ENCODE data around the gene AMT.

DNA sequence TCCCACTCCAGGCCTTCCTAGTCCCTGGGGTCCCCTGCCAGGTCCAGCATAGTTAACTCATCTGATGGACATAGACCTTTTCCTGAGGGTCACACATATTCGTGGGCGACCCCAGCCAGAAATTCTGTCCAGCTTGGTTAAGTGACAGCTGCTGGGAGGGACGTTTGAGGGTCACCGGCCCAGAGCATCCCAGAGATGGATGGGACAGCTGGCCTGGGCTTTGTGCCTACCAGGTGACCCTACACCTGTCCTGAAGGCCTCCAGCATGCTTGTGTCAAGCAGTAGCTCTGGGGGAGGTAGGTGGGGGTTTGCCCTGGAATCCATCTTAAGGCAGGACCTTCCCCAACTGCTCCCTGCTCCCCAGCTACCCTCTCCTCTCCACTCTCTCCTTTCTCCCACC lies 38.7 kb upstream of the AMT start:
- TF ChIP-seq, protein P1, sequence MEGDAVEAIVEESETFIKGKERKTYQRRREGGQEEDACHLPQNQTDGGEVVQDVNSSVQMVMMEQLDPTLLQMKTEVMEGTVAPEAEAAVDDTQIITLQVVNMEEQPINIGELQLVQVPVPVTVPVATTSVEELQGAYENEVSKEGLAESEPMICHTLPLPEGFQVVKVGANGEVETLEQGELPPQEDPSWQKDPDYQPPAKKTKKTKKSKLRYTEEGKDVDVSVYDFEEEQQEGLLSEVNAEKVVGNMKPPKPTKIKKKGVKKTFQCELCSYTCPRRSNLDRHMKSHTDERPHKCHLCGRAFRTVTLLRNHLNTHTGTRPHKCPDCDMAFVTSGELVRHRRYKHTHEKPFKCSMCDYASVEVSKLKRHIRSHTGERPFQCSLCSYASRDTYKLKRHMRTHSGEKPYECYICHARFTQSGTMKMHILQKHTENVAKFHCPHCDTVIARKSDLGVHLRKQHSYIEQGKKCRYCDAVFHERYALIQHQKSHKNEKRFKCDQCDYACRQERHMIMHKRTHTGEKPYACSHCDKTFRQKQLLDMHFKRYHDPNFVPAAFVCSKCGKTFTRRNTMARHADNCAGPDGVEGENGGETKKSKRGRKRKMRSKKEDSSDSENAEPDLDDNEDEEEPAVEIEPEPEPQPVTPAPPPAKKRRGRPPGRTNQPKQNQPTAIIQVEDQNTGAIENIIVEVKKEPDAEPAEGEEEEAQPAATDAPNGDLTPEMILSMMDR (conservative IDR thresholded peaks at IDR 0.05; ENCODE audit: low read length) = no peak
- no peak for TF ChIP-seq EZH2phosphoT487 (IDR thresholded peaks at IDR 0.05; ENCODE audit: borderline replicate concordance)

All from Loucy (cell line).